HepG2 (cell line): ENCODE measurements around the gene PPP2R2C. TPM values are rescaled to one million over a fixed set of nuclear protein-coding genes. Genes with fewer than 3 reads are reported as not detected.

ENCODE experiments used
- HDAC1 ChIP-seq: sonication (generic); formaldehyde crosslinking; IDR thresholded peaks from 2 replicates; pipeline ENCODE4 v1.5.1; 2020; ENCODE audit warnings: mild to moderate bottlenecking, missing genetic modification reagents
- MED1 ChIP-seq: sonication (generic); formaldehyde crosslinking; IDR thresholded peaks from 2 replicates; pipeline ENCODE4 v1.4.0; 2020; ENCODE audit warnings: missing genetic modification reagents
- MTF2 ChIP-seq: sonication (generic); formaldehyde crosslinking; IDR thresholded peaks from 2 replicates; pipeline ENCODE4 v1.5.0; 2020; ENCODE audit warnings: missing genetic modification reagents, borderline replicate concordance
- REL ChIP-seq: sonication (generic); formaldehyde crosslinking; conservative IDR thresholded peaks from 2 replicates; pipeline ENCODE4 v1.8.0; 2022; ENCODE audit warnings: mild to moderate bottlenecking, missing genetic modification reagents, moderate library complexity
- REPIN1 ChIP-seq: sonication (generic); formaldehyde crosslinking; IDR thresholded peaks from 2 replicates; pipeline ENCODE4 v1.8.0; 2022; ENCODE audit warnings: missing genetic modification reagents, low read depth, mild to moderate bottlenecking, borderline replicate concordance
- TAF1 ChIP-seq: sonication (generic); formaldehyde crosslinking; IDR thresholded peaks from 2 replicates; pipeline ENCODE4 v1.4.0; 2020; ENCODE audit warnings: missing genetic modification reagents
- USF2 ChIP-seq, 2 experiments: sonication (generic) in 1 of 2; formaldehyde crosslinking in 1 of 2; IDR thresholded peaks; 2 replicates each; pipeline versions ENCODE4 v1.5.1 to v1.6.1; 2011 to 2020; ENCODE audit warnings: borderline replicate concordance in 1 of 2, low read depth in 1 of 2, low read length in 1 of 2, mild to moderate bottlenecking in 1 of 2, missing genetic modification reagents in 1 of 2, moderate library complexity in 1 of 2
- ZFX ChIP-seq: sonication (generic); formaldehyde crosslinking; IDR thresholded peaks from 2 replicates; pipeline ENCODE4 v1.4.0; 2020; ENCODE audit warnings: mild to moderate bottlenecking, low read depth, missing genetic modification reagents, moderate library complexity
- ZNF142 ChIP-seq: sonication (generic); formaldehyde crosslinking; IDR thresholded peaks from 2 replicates; pipeline ENCODE4 v1.4.0; 2020; ENCODE audit warnings: missing genetic modification reagents
- ZNF180 ChIP-seq: sonication (generic); formaldehyde crosslinking; IDR thresholded peaks from 2 replicates; pipeline ENCODE4 v1.4.0; 2020; ENCODE audit warnings: low read depth, missing genetic modification reagents, borderline replicate concordance
- ZNF30 ChIP-seq: sonication (generic); formaldehyde crosslinking; IDR thresholded peaks from 2 replicates; pipeline ENCODE4 v1.5.0; 2020; ENCODE audit warnings: mild to moderate bottlenecking, missing genetic modification reagents
- ZNF616 ChIP-seq: sonication (generic); formaldehyde crosslinking; IDR thresholded peaks from 2 replicates; pipeline ENCODE4 v1.5.0; 2020; ENCODE audit warnings: low read depth, mild to moderate bottlenecking, missing genetic modification reagents
- ZNF687 ChIP-seq: sonication (generic); formaldehyde crosslinking; IDR thresholded peaks from 2 replicates; pipeline ENCODE4 v1.5.1; 2020; ENCODE audit warnings: mild to moderate bottlenecking, missing genetic modification reagents, moderate library complexity
- polyA plus RNA-seq, 8 experiments: library from polyadenylated mRNA; depleted of rRNA in 3 of 8; stranded (reverse) in 7 of 8; unstranded in 1 of 8; fragments of >200 nt; fragmentation: Illumina TruSeq in 4 of 8; extraction: Trizol in 4 of 8; gene quantifications; 2 replicates each; pipeline versions ENCODE4 v1.2.1 to v1.2.3, GENCODE V29; 2011 to 2016; ENCODE audit warnings: low read depth in 4 of 8, missing spikeins in 1 of 8, mixed read lengths in 1 of 8; ENCODE audit not compliant: insufficient read depth in 1 of 8
- total RNA-seq, 5 experiments: library from RNA; depleted of rRNA; stranded (reverse); fragments of >200 nt; fragmentation: Illumina TruSeq; extraction: Trizol; gene quantifications; 2 replicates each; pipeline ENCODE4 v1.2.3, GENCODE V29; 2016; ENCODE audit warnings: low read depth in 1 of 5
- TF ChIP-seq, protein P1 (sequence below): IDR thresholded peaks from 2 replicates; pipeline ENCODE4 v1.6.1; 2016; ENCODE audit warnings: missing compliant biosample characterization, missing genetic modification reagents, borderline replicate concordance

Gene PPP2R2C
- total and polyA plus RNA-seq, 2 of the 13 experiments (the other 11 are each of a cell fraction or from before 2014, with no cell fraction given), result 0.60 to 8.6 TPM

GRCh38 chr4:6277139-6277802 lies 195.1 kb downstream of the PPP2R2C start (continued):
- 0 out of 2 replicates have a peak, but pooled peaks have one; percentile 43 for TF ChIP-seq HDAC1
- no peak for TF ChIP-seq REL (CRISPR knock-in tag)
- TF ChIP-seq, protein P1, sequence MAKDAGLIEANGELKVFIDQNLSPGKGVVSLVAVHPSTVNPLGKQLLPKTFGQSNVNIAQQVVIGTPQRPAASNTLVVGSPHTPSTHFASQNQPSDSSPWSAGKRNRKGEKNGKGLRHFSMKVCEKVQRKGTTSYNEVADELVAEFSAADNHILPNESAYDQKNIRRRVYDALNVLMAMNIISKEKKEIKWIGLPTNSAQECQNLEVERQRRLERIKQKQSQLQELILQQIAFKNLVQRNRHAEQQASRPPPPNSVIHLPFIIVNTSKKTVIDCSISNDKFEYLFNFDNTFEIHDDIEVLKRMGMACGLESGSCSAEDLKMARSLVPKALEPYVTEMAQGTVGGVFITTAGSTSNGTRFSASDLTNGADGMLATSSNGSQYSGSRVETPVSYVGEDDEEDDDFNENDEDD, result peak; percentile 33; the same call in 1 of the 2 replicates
- 0 out of 2 replicates have a peak, but pooled peaks have one; percentile 37 for TF ChIP-seq ZNF142
- TF ChIP-seq REPIN1, result peak; percentile 32; the same call in 1 of the 2 replicates
- TF ChIP-seq ZNF180 (CRISPR knock-in tag), result no peak
- 0 out of 2 replicates have a peak, but pooled peaks have one; percentile 73 for TF ChIP-seq ZNF30 (CRISPR knock-in tag)
- TF ChIP-seq MTF2 (CRISPR knock-in tag), result 0 out of 2 replicates have a peak, but pooled peaks have one; percentile 81
- peak; percentile 23; the same call in 1 of the 2 replicates for TF ChIP-seq TAF1 (CRISPR knock-in tag)
- TF ChIP-seq USF2 (IDR thresholded peaks at IDR 0.05; ENCODE audit: low read depth, low read length), result 0 out of 2 replicates have a peak, but pooled peaks have one; percentile 38
- TF ChIP-seq USF2 (CRISPR knock-in tag; IDR thresholded peaks at IDR 0.05; ENCODE audit: borderline replicate concordance), result no peak; the same call in 1 of the 2 replicates
- TF ChIP-seq ZNF616 (CRISPR knock-in tag), result peak; percentile 65; the same call in 1 of the 2 replicates
- TF ChIP-seq MED1 (CRISPR knock-in tag), result peak; percentile 77
- TF ChIP-seq ZNF687 (CRISPR knock-in tag), result peak; percentile 88
- peak; percentile 64 for TF ChIP-seq ZFX
